Activated CD8-positive, alpha-beta T cell treated with anti-CD3 and anti-CD28 coated beads for 36 hours (primary cell): ENCODE measurements around the gene GOLIM4. TPM values are rescaled to one million over a fixed set of nuclear protein-coding genes. Genes with fewer than 3 reads are reported as not detected.

ENCODE experiments used
- ATAC-seq: fragments of 200-7000 bp; cut with Tn5 transposase; one replicate; pipeline ENCODE4 v1.10.0; 2021; ENCODE audit warnings: mild to moderate bottlenecking, moderate library complexity
- CTCF ChIA-PET: fragments of 350-600 bp; sonication (Branson Sonifier 250); formaldehyde crosslinking; loops from one replicate; lab custom pipeline; 2021; ENCODE audit warnings: antibody characterized with exemption; lab: Charles Lee
- POLR2A ChIA-PET: fragments of 350-600 bp; sonication (Branson Sonifier 250); formaldehyde crosslinking; loops from one replicate; lab custom pipeline; 2021; ENCODE audit warnings: antibody characterized with exemption; lab: Charles Lee
- DNase-seq: peaks from one replicate; pipeline ENCODE4 v3.0.0-alpha.2; 2020
- H3K27ac Mint-ChIP-seq: one replicate; pipeline ENCODE4 v1.8.0; 2021; ENCODE audit warnings: mild to moderate bottlenecking, mixed read lengths
- H3K27me3 Mint-ChIP-seq: one replicate; pipeline ENCODE4 v1.8.0; 2021; ENCODE audit warnings: mixed read lengths
- H3K36me3 Mint-ChIP-seq: one replicate; pipeline ENCODE4 v1.8.0; 2021; ENCODE audit warnings: low read depth, mixed read lengths
- H3K4me1 Mint-ChIP-seq: one replicate; pipeline ENCODE4 v1.8.0; 2021; ENCODE audit warnings: low read depth, mixed read lengths
- H3K4me3 Mint-ChIP-seq: one replicate; pipeline ENCODE4 v1.8.0; 2021; ENCODE audit warnings: mild to moderate bottlenecking, moderate library complexity, mixed read lengths
- H3K9me3 Mint-ChIP-seq: one replicate; pipeline ENCODE4 v1.8.0; 2021; ENCODE audit warnings: mixed read lengths
- CTCF ChIP-seq: fragments of 200-600 bp; IDR thresholded peaks from one replicate; pipeline ENCODE4 v1.8.0; 2022; ENCODE audit warnings: antibody characterized with exemption, mild to moderate bottlenecking
- intact Hi-C: fragments of 100-400 bp; cut with micrococcal nuclease; formaldehyde crosslinking; loops from one replicate; pipeline ENCODE4 v1.10.0; 2022
- total RNA-seq, 2 experiments: library from RNA; stranded (reverse); gene quantifications; one replicate each; pipeline ENCODE4 v1.2.3, GENCODE V29; 2021

Gene GOLIM4
- total RNA-seq, 2 experiments from 2014 or later = 5.5 to 6.4 TPM

DNA sequence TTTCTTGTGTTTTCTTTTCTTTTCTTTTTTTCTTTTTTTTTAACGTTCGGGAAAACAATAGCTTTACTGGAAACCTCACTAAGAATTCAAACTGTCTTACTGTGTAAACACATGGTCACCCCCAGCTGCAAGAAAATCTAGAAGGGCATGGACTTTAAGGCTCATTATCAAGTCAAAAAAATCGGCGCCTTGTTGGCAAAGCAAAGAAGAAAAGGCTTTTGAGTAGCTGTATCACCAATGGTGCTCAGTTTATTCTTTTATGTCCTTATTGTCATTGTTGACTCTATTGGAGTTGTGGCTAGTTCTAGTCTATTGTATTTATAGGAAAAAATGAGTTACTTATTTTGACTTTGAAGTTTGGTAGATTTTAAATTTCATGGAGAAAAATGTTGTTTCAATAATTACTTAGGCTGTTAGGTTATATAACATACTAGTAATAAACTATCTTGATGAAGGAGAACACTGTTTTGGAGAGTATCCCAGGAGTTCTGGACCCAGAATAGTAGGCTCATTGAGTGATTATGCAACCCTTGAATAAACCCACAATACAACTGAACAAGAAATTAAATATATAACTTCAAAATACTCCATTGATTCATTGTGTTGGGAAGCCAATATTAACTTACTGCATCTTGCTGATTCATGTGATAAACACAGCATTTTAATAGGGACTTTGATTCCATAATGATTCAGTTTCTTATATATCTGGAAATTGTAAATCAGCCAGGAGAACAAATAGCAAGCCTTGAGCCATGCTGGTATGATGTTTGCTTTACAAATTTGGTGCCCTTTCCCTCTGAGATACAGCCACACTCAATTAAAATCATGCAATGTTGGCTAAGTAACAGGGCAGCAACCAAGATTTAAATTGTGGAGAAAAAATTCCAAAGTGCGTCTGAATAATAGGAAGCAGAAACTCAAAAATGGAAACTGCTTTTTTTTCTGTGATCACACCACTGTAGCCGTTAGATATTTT is 27.8 kb upstream of the GOLIM4 start:
- no peak for ATAC-seq
- Mint-ChIP-seq H3K9me3 (peaks cover 3% of the 10 kb centered on the region), H3K27me3 (peaks cover 1% of the 10 kb centered on the region), H3K4me1 (no peaks in the 10 kb centered on the region), H3K27ac (no peak overlapping the region), H3K4me3 (no peak overlapping the region), H3K36me3 (no peaks in the 10 kb centered on the region)
- no peak for TF ChIP-seq CTCF
- ChIA-PET POLR2A (no interaction called here), CTCF (interaction anchor here (1.3 kb wide), 1 partner anchor 14 kb away, joined by 3 read pairs; no protein-coding TSS in a partner anchor)
- no peak for DNase-seq
- intact Hi-C loops = no loop called here

GRCh38 chr3:168121184-168122017 is 25.7 kb upstream of the GOLIM4 start:
- no peaks in the 10 kb centered on the region for H3K36me3 Mint-ChIP-seq
- ChIA-PET POLR2A (no interaction called here), CTCF (no interaction called here)
- H3K9me3 Mint-ChIP-seq = no peaks in the 10 kb centered on the region
- no peak overlapping the region for H3K4me3 Mint-ChIP-seq
- intact Hi-C loops = no loop called here
- ATAC-seq = no peak
- H3K27me3 Mint-ChIP-seq = peaks cover 2% of the 10 kb centered on the region
- H3K4me1 Mint-ChIP-seq = no peaks in the 10 kb centered on the region
- no peak for DNase-seq
- no peak for TF ChIP-seq CTCF
- no peak overlapping the region for H3K27ac Mint-ChIP-seq

DNA sequence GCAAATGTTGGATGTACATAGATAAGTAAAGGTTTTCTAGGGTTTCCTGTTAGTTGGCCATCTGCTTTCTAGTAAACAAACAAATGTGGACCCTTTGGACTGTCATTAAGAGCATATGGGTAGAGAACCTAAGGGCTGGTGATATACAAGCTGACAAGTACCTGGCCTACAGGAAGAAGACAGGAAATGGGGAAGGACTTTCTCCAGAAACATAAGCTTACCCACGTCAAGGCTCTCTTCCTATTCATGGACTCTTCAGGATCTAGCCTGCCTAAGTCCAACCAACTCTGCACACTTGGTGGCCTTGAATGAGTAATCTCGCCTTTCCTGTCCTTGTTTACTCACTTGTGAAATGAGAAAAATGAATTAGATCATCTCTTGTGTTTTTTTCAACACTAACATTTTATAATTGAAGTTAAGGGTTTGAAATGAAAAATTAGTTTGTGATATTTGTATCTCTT is 22.2 kb upstream of the GOLIM4 start:
- Mint-ChIP-seq H3K36me3 (no peaks in the 10 kb centered on the region), H3K4me3 (no peak overlapping the region), H3K4me1 (no peaks in the 10 kb centered on the region), H3K27me3 (peaks cover 2% of the 10 kb centered on the region), H3K9me3 (no peaks in the 10 kb centered on the region), H3K27ac (no peak overlapping the region)
- intact Hi-C loops = no loop called here
- POLR2A ChIA-PET = interaction anchor here (0.8 kb wide), 1 partner anchor 61 kb away, joined by 3 read pairs; no protein-coding TSS in a partner anchor
- CTCF ChIA-PET = no interaction called here
- DNase-seq = no peak
- no peak for ATAC-seq
- no peak for TF ChIP-seq CTCF

- intact Hi-C loops = no loop called here
- Mint-ChIP-seq H3K4me1 (no peaks in the 10 kb centered on the region), H3K4me3 (no peak overlapping the region), H3K27ac (no peak overlapping the region), H3K27me3 (peaks cover 2% of the 10 kb centered on the region), H3K9me3 (no peaks in the 10 kb centered on the region), H3K36me3 (no peaks in the 10 kb centered on the region)
- TF ChIP-seq CTCF = no peak
- DNase-seq (no peak), ATAC-seq (no peak)
- CTCF ChIA-PET = no interaction called here
- POLR2A ChIA-PET = no interaction called here
These were observed 21.3 kb upstream of the GOLIM4 start for GRCh38 chr3:168117059-168117458.
